ENCODE data around the gene SLC2A4.

The SLC2A4 gene

DNA sequence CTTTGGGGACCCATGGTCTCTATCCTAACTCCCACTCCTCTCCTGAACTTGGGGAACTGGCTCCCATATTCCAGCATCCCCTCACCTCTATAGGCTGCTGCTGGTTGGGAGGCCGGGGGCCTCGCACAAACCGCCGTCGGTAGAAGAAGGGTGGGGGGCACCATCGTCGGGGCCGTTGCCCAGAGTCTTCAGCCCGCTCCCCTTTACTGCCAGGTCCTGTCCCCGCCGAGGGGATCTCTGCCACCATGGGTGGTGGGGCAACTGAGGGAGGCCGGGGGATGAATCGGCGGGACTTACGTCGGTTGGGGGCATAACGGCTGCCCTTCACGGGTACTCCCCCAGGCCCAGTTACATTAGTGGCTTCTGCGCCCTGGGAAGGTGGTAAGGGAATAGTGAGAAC, 8.6 kb downstream of the SLC2A4 start:
- H3K27ac ChIP-seq: no peak overlapping the region
- TF ChIP-seq, protein P1, sequence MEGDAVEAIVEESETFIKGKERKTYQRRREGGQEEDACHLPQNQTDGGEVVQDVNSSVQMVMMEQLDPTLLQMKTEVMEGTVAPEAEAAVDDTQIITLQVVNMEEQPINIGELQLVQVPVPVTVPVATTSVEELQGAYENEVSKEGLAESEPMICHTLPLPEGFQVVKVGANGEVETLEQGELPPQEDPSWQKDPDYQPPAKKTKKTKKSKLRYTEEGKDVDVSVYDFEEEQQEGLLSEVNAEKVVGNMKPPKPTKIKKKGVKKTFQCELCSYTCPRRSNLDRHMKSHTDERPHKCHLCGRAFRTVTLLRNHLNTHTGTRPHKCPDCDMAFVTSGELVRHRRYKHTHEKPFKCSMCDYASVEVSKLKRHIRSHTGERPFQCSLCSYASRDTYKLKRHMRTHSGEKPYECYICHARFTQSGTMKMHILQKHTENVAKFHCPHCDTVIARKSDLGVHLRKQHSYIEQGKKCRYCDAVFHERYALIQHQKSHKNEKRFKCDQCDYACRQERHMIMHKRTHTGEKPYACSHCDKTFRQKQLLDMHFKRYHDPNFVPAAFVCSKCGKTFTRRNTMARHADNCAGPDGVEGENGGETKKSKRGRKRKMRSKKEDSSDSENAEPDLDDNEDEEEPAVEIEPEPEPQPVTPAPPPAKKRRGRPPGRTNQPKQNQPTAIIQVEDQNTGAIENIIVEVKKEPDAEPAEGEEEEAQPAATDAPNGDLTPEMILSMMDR (conservative IDR thresholded peaks at IDR 0.05): no peak
- no peak for TF ChIP-seq ZFX (IDR thresholded peaks at IDR 0.05)

DNA sequence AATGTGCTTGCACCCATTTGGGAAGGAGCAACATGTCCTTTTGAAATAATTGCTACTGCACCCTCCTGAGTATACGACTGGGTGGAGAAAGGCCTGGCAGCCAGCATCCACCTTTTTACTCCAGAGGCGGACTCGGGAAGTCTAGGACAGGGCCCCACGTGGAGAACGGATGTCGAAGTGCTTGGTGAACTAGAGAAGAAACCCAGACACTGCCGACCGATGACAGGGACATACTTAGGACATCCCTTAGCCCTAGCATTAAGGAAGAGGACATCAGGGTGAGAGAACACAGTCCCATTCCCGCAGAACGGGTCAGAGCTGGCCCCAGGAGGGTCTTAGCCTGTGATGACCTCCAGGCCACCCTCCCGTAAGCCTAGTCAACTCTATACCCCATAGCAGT, 9.2 kb downstream of the SLC2A4 start:
- TF ChIP-seq, protein P1 (conservative IDR thresholded peaks at IDR 0.05): no peak
- TF ChIP-seq ZFX (IDR thresholded peaks at IDR 0.05): no peak
- H3K27ac ChIP-seq: no peak overlapping the region

DNA sequence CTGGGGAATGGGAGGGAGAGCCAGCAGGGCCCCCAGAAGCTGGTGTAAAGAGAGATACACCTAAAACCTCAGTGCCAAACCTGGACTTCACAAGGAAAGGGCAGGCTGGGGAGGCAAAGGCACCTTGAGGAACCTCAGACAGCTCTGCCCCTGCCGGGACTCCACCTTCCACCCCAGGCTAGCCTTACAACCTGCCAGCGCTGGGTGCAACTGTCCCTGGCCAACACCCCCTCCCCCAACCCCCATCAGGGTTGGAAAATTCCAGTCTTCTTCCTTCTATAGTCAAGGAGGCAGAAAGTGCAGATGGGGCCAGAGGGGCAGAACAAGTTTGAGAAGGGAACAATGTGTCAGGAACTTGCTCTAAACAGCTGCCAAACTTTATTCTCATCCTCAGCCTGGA, 10.7 kb downstream of the SLC2A4 start:
- no peak for TF ChIP-seq ZFX (IDR thresholded peaks at IDR 0.05)
- TF ChIP-seq, protein P1 (conservative IDR thresholded peaks at IDR 0.05): no peak
- no peak overlapping the region for H3K27ac ChIP-seq

DNA sequence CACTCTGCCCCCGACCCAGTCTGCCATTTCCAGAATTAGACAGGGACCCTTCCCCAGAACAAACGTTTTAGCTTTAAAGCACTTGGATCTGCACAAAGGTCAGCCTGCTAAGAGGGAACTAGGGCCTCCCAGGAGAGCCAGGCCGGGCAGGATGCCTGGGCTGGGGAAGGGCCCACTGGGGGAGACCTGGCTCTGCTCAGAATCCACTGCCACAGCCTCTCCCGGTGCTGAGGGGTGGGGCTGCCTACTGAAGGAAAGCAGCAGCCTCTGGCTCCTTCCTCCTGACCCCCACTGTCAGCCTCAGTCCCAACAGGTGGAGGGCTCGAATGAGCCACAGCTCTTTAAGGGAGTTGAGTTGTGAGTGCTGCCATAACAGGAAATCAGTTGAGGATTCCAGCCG, 11.2 kb downstream of the SLC2A4 start:
- H3K27ac ChIP-seq: peak overlapping the region; percentile 10; the same call in 1 of the 2 replicates
- no peak for TF ChIP-seq ZFX (IDR thresholded peaks at IDR 0.05)
- TF ChIP-seq, protein P1 (conservative IDR thresholded peaks at IDR 0.05): no peak

DNA sequence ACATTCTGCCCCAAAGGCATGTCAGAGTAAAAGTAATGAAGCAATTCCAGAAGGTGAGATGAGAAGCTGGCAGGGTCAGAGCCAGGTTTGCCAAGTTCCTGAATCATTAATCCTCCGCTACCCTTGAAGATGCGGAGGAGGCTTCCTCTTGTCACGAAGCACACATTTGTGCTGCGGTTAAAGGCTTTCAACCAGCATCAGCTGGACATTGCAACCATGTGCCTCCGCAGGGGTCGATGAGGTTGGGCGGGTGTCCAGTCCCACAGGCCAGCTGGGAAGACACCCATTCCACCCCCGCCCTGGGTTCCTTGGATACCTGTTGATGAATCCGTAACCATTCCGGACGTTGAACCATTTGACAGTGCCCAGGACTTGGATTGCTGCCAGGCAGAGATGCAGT, 11.6 kb downstream of the SLC2A4 start:
- TF ChIP-seq ZFX (IDR thresholded peaks at IDR 0.05): no peak
- TF ChIP-seq, protein P1 (conservative IDR thresholded peaks at IDR 0.05): no peak
- peak overlapping the region; percentile 10; the same call in 1 of the 2 replicates for H3K27ac ChIP-seq

DNA sequence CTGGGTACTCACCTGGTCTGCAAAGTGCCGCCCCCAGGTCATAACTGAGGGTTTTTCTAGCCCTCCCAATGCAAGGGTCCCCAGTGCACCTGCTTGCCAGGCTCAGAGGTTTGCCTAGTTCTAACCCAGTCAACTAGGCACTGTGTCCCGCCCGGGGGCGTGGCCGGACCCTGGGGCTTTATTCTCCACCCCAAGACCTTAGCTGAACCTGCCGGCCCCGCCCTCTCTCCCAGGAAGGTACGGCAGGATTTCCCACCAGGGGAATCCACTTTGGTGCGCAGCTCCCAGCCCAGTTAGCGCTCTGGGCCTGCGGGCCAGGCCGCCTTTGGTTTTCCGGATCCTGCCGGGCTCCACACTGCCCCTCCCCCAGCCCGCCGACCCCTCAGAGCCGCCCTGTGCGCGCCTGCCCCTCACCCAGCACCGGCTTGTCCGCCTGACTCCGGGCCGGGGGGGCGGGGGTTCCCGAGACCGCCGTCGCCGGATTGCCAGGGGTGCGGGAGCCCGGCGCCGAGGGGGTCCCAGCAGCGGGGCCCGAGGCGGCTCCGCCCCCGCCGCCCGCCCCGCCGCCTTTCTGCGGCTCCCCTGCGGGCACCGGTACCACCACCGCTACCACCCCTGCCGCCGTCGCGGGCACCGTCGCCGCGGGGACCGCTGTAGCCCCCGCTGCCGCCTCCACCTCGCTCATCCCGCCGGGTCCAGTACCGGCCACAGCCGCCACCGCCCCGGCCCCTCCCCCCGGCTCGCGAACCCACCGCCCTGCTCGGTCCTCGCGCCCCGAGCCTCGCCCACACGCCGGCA, 12.5 kb downstream of the SLC2A4 start:
- 0 out of 2 replicates have a peak overlapping the region, but pooled peaks have one; percentile 56 for H3K27ac ChIP-seq
- TF ChIP-seq ZFX (IDR thresholded peaks at IDR 0.05): no peak
- TF ChIP-seq, protein P1 (conservative IDR thresholded peaks at IDR 0.05): no peak

DNA sequence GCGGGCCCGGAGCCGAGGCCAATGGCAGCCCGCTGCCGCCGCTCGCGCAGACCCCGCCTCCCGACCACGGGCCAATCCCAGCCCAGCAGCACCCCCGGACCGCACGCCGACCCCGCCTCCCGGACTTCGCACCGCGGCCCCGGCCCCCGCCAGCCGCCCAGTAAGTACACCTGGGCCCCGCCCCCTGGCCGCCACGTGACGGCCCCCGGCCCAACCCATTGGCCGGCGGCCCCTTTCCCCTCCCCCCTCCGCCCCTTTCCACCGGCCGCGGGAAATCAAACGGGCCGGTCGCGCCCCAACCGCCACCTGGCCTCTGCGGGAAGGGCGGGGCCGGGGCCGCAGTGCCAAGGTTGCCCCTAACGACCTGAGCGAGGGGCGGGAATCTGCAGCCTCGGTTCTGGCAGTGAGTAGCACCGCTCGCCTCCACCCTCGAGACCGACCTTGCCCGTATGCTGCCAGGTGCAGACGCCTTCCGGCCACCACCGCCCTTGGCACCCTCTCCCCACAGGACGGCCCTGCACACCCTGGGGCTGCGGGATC, 13.2 kb downstream of the SLC2A4 start, which contains the start of gene YBX2:
TSS of gene YBX2 (minus strand) at position 26 of the 540 bp plus-strand sequence. CDS start 139 bp downstream, outside the sequence.
- TF ChIP-seq ZFX (IDR thresholded peaks at IDR 0.05): no peak
- TF ChIP-seq, protein P1 (conservative IDR thresholded peaks at IDR 0.05): no peak
- H3K27ac ChIP-seq: peak within 1 kb of the TSS; percentile 56
